K562 (cell line): ENCODE results near the gene AACS. TPM values are rescaled to one million over a fixed set of nuclear protein-coding genes. Genes with fewer than 3 reads are reported as not detected.

ENCODE experiments used
- ATAC-seq: fragments of 200-7000 bp; cut with Tn5 transposase; 3 replicates; pipeline ENCODE4 v1.9.1; 2020; ENCODE audit warnings: moderate library complexity
- BruUV-seq: library from RNA; stranded (reverse); fragments of 400-500 nt; replicated peaks from 2 replicates; lab custom pipeline; 2021; lab: Mats Ljungman, UMichigan
- CTCF ChIA-PET: fragments of 300-600 bp; formaldehyde crosslinking; extraction: SDS; loops from one replicate; lab custom pipeline; 2021; ENCODE audit warnings: low intra/inter-chr PET ratio; lab: Yijun Ruan, JAX
- POLR2A ChIA-PET: fragments of 300-600, 350-650 bp; sonication (Branson Sonifier 250); formaldehyde crosslinking; extraction: SDS; loops from one replicate; lab custom pipeline; 2021; ENCODE audit warnings: antibody characterized with exemption, inconsistent platforms; lab: Yijun Ruan, JAX
- DNase-seq, 4 experiments: peaks; one replicate each; pipeline versions ENCODE4 v3.0.0 to v3.0.0-alpha.2; 2011 to 2018; ENCODE audit warnings: low spot score in 3 of 4, mixed read lengths in 3 of 4; ENCODE audit errors: extremely low read depth in 1 of 4
- FAIRE-seq: peaks from 2 replicates; lab custom pipeline; 2011; peaks lifted over from hg19 to GRCh38; lab: Jason Lieb, UNC
- H2AFZ ChIP-seq: 2 replicates; pipeline ENCODE4 v1.6.0; 2011; ENCODE audit warnings: low read depth, low read length, control low read depth, inconsistent platforms
- H3K27ac ChIP-seq: fragments of 200-600 bp; 3 replicates; pipeline ENCODE4 v1.8.0; 2011; ENCODE audit warnings: low read depth, mild to moderate bottlenecking, control low read depth, inconsistent platforms, low read length, moderate library complexity, mixed read lengths; ENCODE audit errors: extremely low read depth
- H3K27me3 ChIP-seq, 2 experiments: fragments of 300-600 bp in 1 of 2; 2 replicates in 1 of 2; 3 replicates in 1 of 2; pipeline versions ENCODE4 v1.6.0 to v1.8.0; 2011; ENCODE audit warnings: inconsistent platforms in 2 of 2, low read length in 2 of 2, mild to moderate bottlenecking in 1 of 2, mixed read lengths in 1 of 2, moderate library complexity in 1 of 2; ENCODE audit not compliant: control insufficient read depth in 2 of 2, insufficient read depth in 2 of 2
- H3K36me3 ChIP-seq: fragments of 300-600 bp; 3 replicates; pipeline ENCODE4 v1.8.0; 2011; ENCODE audit warnings: mild to moderate bottlenecking, low read length, inconsistent platforms; ENCODE audit not compliant: control insufficient read depth, insufficient read depth
- H3K4me1 ChIP-seq, 2 experiments: fragments of 200-600 bp in 1 of 2; replicated peaks in 1 of 2; 2 replicates in 1 of 2; 3 replicates in 1 of 2; pipeline versions ENCODE4 v1.5.1 to v1.8.0; 2011; ENCODE audit warnings: inconsistent platforms in 2 of 2, low read length in 2 of 2, mild to moderate bottlenecking in 1 of 2, mixed read lengths in 1 of 2, moderate library complexity in 1 of 2; ENCODE audit not compliant: control insufficient read depth in 2 of 2, insufficient read depth in 2 of 2
- H3K4me2 ChIP-seq: 2 replicates; pipeline ENCODE4 v1.6.1; 2011; ENCODE audit warnings: low read length, control low read depth, inconsistent platforms, mixed read lengths; ENCODE audit not compliant: insufficient read depth
- H3K4me3 ChIP-seq: fragments of 200-600 bp; sonication (generic), shearing (Covaris generic); 2 replicates; pipeline ENCODE4 v1.5.1; 2016; ENCODE audit warnings: control low read depth, inconsistent platforms
- H3K79me2 ChIP-seq: fragments of 200-600 bp; 3 replicates; pipeline ENCODE4 v1.8.0; 2011; ENCODE audit warnings: low read length, inconsistent platforms; ENCODE audit not compliant: control insufficient read depth, insufficient read depth
- H3K9ac ChIP-seq, 2 experiments: 2 replicates each; pipeline versions ENCODE4 v1.6.0 to v1.6.1; 2011; ENCODE audit warnings: low read depth in 2 of 2, low read length in 2 of 2, control low read depth in 1 of 2, inconsistent platforms in 1 of 2, mild to moderate bottlenecking in 1 of 2, mixed read lengths in 1 of 2; ENCODE audit not compliant: insufficient read depth in 1 of 2
- H3K9me1 ChIP-seq: one replicate; pipeline ENCODE4 v1.6.0; 2011; ENCODE audit warnings: inconsistent platforms, mild to moderate bottlenecking, low read length, moderate library complexity; ENCODE audit not compliant: control insufficient read depth, insufficient read depth
- H3K9me3 ChIP-seq: replicated peaks from 2 replicates; pipeline ENCODE4 v1.5.1; 2011; ENCODE audit warnings: low read depth, low read length, inconsistent platforms; ENCODE audit not compliant: control insufficient read depth, insufficient read depth
- H4K20me1 ChIP-seq: replicated peaks from 2 replicates; pipeline ENCODE4 v1.6.1; 2011; ENCODE audit warnings: low read length, inconsistent platforms, mixed read lengths; ENCODE audit not compliant: control insufficient read depth, insufficient read depth
- ATF1 ChIP-seq, 2 experiments: fragments of 450-650 bp in 1 of 2; IDR thresholded peaks; 2 replicates each; pipeline ENCODE4 v1.6.1; 2016; ENCODE audit warnings: missing compliant biosample characterization in 1 of 2, missing genetic modification characterization in 1 of 2
- HCFC1 ChIP-seq: IDR thresholded peaks from 2 replicates; pipeline ENCODE4 v1.6.1; 2012; ENCODE audit warnings: low read depth, low read length, improper control_type of control experiment
- HNRNPLL ChIP-seq: fragments of 200-400 bp; formaldehyde crosslinking; IDR thresholded peaks from 2 replicates; pipeline ENCODE4 v1.6.1; 2017; ENCODE audit warnings: low read length, low read depth, mild to moderate bottlenecking; ENCODE audit not compliant: poor library complexity, severe bottlenecking
- KDM1A ChIP-seq, 2 experiments: fragments of 450-650 bp; IDR thresholded peaks; 2 replicates each; pipeline ENCODE4 v1.6.1; 2016; ENCODE audit warnings: mild to moderate bottlenecking in 2 of 2
- MIER1 ChIP-seq: fragments of 450-650 bp; IDR thresholded peaks from 2 replicates; pipeline ENCODE4 v1.6.1; 2016; ENCODE audit warnings: antibody characterized with exemption, mild to moderate bottlenecking, low read depth
- NELFE ChIP-seq: IDR thresholded peaks from 2 replicates; pipeline ENCODE4 v1.6.1; 2011; ENCODE audit warnings: mild to moderate bottlenecking; ENCODE audit not compliant: insufficient read depth, insufficient read length
- TGIF2 ChIP-seq: sonication (generic); formaldehyde crosslinking; IDR thresholded peaks from 2 replicates; pipeline ENCODE4 v1.8.1; 2022; ENCODE audit warnings: mild to moderate bottlenecking, missing genetic modification reagents, moderate library complexity
- ZNF354B ChIP-seq: fragments of 250-450 bp; sonication (Bioruptor Pico); IDR thresholded peaks from 2 replicates; pipeline ENCODE4 v1.4.0; 2020
- ZNF696 ChIP-seq: fragments of 250-450 bp; sonication (Bioruptor Pico); conservative IDR thresholded peaks from 2 replicates; pipeline ENCODE4 v1.4.0; 2020; ENCODE audit warnings: mild to moderate bottlenecking, moderate library complexity
- ZNF707 ChIP-seq: fragments of 250-450 bp; sonication (Bioruptor Pico); conservative IDR thresholded peaks from 2 replicates; pipeline ENCODE4 v1.8.0; 2022; ENCODE audit warnings: inconsistent platforms, mild to moderate bottlenecking, moderate library complexity
- WGBS: fragments of 100-300 bp; shearing (Covaris generic); methylation state at CpG from one replicate; pipeline ENCODE4 v1.1.6; 2016; ENCODE audit warnings: low coverage, mixed read lengths; ENCODE audit not compliant: insufficient coverage; ENCODE audit errors: missing lambda C conversion rate; 5-methylcytosine and 5-hydroxymethylcytosine counted together
- in situ Hi-C: fragments of 300-500 bp; cut with MboI; formaldehyde crosslinking; loops from 4 replicates; pipeline ENCODE4 v1.15.0; 2018; ENCODE audit warnings: inconsistent platforms, mixed read lengths
- intact Hi-C: fragments of 100-400 bp; cut with micrococcal nuclease; formaldehyde crosslinking; loops from 2 replicates; pipeline ENCODE4 v1.14.2; 2022
- polyA plus RNA-seq, 8 experiments: library from polyadenylated mRNA; depleted of rRNA in 4 of 8; stranded (reverse) in 5 of 8; unstranded in 3 of 8; fragments of >200 nt; fragmentation: Nextera tagmentation in 2 of 8; fragmentation: Illumina TruSeq in 1 of 8; extraction: Ambion mirVana in 2 of 8; extraction: Trizol in 1 of 8; gene quantifications; 2 replicates each; pipeline versions ENCODE4 v1.2.1 to v1.2.3, GENCODE V29; 2011 to 2014; ENCODE audit warnings: inconsistent platforms in 1 of 8, missing spikeins in 1 of 8
- total RNA-seq, 7 experiments: library from RNA; depleted of rRNA in 6 of 7; stranded (reverse); fragments of >200 nt in 6 of 7; fragmentation: Illumina TruSeq in 2 of 7; extraction: Trizol in 2 of 7; gene quantifications; 2 replicates each; pipeline versions ENCODE4 v1.2.1 to v1.2.3, GENCODE V29; 2011 to 2021; ENCODE audit warnings: low replicate concordance in 1 of 7
- TF ChIP-seq, protein P1 (sequence below): IDR thresholded peaks from 3 replicates; pipeline ENCODE4 v1.6.1; 2011; ENCODE audit warnings: borderline replicate concordance, mild to moderate bottlenecking; ENCODE audit not compliant: insufficient read length, insufficient read depth
- TF ChIP-seq, protein P2 (sequence below): fragments of 450-650 bp; IDR thresholded peaks from 2 replicates; pipeline ENCODE4 v1.6.1; 2016; ENCODE audit warnings: mild to moderate bottlenecking

The AACS gene
- total and polyA plus RNA-seq, 9 of the 15 experiments (the other 6 are each of a cell fraction or from before 2014, with no cell fraction given): 2.4 to 13.0 (median 6.0) TPM

DNA sequence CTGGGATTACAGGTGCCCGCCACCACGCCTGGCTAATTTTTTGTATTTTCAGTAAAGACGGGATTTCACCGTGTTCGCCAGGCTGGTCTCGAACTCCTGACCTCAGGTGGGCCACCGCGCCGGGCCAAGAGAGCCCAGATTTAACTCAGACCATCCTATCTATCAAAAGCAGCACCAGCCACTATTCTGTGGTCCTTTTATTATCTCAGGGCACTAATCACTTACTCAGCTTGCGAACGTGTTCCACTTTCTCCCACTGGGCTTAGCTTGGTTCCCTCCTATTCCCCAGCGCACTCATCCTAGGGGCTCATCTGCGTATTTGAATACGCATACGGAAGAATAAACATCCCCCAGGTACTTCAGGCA is 16.2 kb upstream of the AACS start:
- Histone ChIP-seq H3K9me1 (no peaks in the 10 kb centered on the region), H3K4me2 (peak overlapping the region; percentile 69), H3K27ac (peak overlapping the region; percentile 11; the same call in 2 of the 3 replicates), H3K9me3 (no peaks in the 10 kb centered on the region), H3K36me3 (no peaks in the 10 kb centered on the region), H3K9ac (peak overlapping the region in 1 of 2 experiments; percentile 60; a peak in 1 of 4 replicates), H3K27me3 (peaks cover 0 to 12% of the 10 kb centered on the region in 2 experiments; a peak in 3 of 5 replicates), H3K4me3 (peak overlapping the region; percentile 32), H3K4me1 (peaks cover 2 to 9% of the 10 kb centered on the region in 2 experiments; a peak in 4 of 5 replicates), H3K79me2 (no peaks in the 10 kb centered on the region), H2AFZ (peak overlapping the region; percentile 44), H4K20me1 (no peaks in the 10 kb centered on the region)
- BruUV-seq: TSS peak; percentile 77
- POLR2A ChIA-PET: interaction anchor here (1.0 to 1.5 kb wide), 2 partner anchors 13 to 132 kb away, joined by 5 to 7 read pairs; no protein-coding TSS in a partner anchor
- CTCF ChIA-PET: no interaction called here
- peak; percentile 40 for ATAC-seq
- WGBS: 52% methylated on average over 15 of the region's 15 CpGs
- TF ChIP-seq HNRNPLL (peak; percentile 59), ZNF696 (CRISPR knock-in tag) (no peak), ZNF354B (no peak), NELFE (no peak), HCFC1 (no peak), TGIF2 (no peak), ZNF707 (CRISPR knock-in tag) (no peak), MIER1 (no peak), ATF1 (CRISPR knock-in tag; IDR thresholded peaks at IDR 0.05) (no peak), ATF1 (tag; IDR thresholded peaks at IDR 0.05) (no peak), KDM1A (IDR thresholded peaks at IDR 0.05) (0 out of 4 replicates have a peak, but pooled peaks of 1 of the 2 experiments have one; percentile 28)
- TF ChIP-seq, protein P1, sequence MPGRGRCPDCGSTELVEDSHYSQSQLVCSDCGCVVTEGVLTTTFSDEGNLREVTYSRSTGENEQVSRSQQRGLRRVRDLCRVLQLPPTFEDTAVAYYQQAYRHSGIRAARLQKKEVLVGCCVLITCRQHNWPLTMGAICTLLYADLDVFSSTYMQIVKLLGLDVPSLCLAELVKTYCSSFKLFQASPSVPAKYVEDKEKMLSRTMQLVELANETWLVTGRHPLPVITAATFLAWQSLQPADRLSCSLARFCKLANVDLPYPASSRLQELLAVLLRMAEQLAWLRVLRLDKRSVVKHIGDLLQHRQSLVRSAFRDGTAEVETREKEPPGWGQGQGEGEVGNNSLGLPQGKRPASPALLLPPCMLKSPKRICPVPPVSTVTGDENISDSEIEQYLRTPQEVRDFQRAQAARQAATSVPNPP: no peak
- TF ChIP-seq, protein P2, sequence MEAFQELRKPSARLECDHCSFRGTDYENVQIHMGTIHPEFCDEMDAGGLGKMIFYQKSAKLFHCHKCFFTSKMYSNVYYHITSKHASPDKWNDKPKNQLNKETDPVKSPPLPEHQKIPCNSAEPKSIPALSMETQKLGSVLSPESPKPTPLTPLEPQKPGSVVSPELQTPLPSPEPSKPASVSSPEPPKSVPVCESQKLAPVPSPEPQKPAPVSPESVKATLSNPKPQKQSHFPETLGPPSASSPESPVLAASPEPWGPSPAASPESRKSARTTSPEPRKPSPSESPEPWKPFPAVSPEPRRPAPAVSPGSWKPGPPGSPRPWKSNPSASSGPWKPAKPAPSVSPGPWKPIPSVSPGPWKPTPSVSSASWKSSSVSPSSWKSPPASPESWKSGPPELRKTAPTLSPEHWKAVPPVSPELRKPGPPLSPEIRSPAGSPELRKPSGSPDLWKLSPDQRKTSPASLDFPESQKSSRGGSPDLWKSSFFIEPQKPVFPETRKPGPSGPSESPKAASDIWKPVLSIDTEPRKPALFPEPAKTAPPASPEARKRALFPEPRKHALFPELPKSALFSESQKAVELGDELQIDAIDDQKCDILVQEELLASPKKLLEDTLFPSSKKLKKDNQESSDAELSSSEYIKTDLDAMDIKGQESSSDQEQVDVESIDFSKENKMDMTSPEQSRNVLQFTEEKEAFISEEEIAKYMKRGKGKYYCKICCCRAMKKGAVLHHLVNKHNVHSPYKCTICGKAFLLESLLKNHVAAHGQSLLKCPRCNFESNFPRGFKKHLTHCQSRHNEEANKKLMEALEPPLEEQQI: no peak
- in situ Hi-C loops (no loop called here), intact Hi-C loops (loop anchor here (2.0 kb wide), 1 partner anchor 16 kb away; the partner anchor contains the start of gene AACS)
- no peak for DNase-seq
- FAIRE-seq: no peak
